Left ventricle myocardium inferior (tissue), 1 donor: ENCODE results near the gene ARFGAP1. TPM values are rescaled to one million over a fixed set of nuclear protein-coding genes. Genes with fewer than 3 reads are reported as not detected.

Experiments used
- DNase-seq: peaks from one replicate; pipeline ENCODE4 v3.0.0-alpha.2; 2020
- H3K27ac ChIP-seq: fragments of 200-600 bp; replicated peaks from 2 replicates; pipeline ENCODE4 v1.8.0; 2021
- H3K27me3 ChIP-seq: fragments of 200-600 bp; 2 replicates; pipeline ENCODE4 v1.8.0; 2021; ENCODE audit warnings: low read depth
- H3K36me3 ChIP-seq: fragments of 200-600 bp; 2 replicates; pipeline ENCODE4 v1.8.0; 2021
- H3K4me1 ChIP-seq: fragments of 200-600 bp; 2 replicates; pipeline ENCODE4 v1.8.0; 2021
- H3K4me3 ChIP-seq: fragments of 200-600 bp; 2 replicates; pipeline ENCODE4 v1.8.0; 2021; ENCODE audit warnings: mild to moderate bottlenecking, moderate library complexity
- H3K9me3 ChIP-seq: fragments of 200-600 bp; replicated peaks from 2 replicates; pipeline ENCODE4 v1.8.0; 2021
- intact Hi-C: fragments of 100-400 bp; cut with micrococcal nuclease; formaldehyde crosslinking; loops from one replicate; pipeline ENCODE4 v1.11.0; 2022
- total RNA-seq: library from RNA; stranded (reverse); fragmentation: NEBNext Ultra II Directional; extraction: Animal tissue kit (Norgen Biotek cat#: 25700); gene quantifications from one replicate; pipeline ENCODE4 v1.2.1, GENCODE V29; 2021
- TF ChIP-seq, protein P1 (sequence below): fragments of 200-600 bp; IDR thresholded peaks from 2 replicates; pipeline ENCODE4 v1.8.0; 2021; ENCODE audit warnings: antibody characterized with exemption, mild to moderate bottlenecking, borderline replicate concordance
- donor health status: DM: no; HTN: yes; CAD: no; lungs with severe emphysema.

The ARFGAP1 gene
- total RNA-seq, 1 donor from 2014 or later = 33.4 TPM

DNA sequence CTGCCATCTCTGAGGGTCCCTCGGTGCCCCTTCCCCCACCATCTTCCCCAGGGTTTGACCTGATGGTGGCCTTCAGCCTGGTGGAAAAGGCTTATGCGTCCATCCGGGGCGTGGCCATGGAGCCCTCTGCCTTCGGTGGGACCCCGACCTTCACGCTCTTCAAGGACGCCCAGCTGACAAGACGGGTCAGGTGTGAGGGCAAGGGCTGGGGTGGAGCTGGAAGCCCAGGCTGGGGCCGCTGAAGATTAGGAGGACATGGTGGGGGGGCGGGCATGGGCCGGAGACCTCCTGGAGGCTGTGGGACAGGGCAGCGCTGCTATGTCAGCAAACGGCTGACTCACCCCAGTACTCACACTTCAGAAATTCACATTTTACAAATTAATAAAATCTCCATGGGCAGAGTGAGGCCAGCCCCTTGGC, 43.9 kb downstream of the ARFGAP1 start:
- peaks cover 40% of the 10 kb centered on the region for H3K27me3 ChIP-seq
- no peak overlapping the region for H3K27ac ChIP-seq
- DNase-seq = no peak
- TF ChIP-seq, protein P1, sequence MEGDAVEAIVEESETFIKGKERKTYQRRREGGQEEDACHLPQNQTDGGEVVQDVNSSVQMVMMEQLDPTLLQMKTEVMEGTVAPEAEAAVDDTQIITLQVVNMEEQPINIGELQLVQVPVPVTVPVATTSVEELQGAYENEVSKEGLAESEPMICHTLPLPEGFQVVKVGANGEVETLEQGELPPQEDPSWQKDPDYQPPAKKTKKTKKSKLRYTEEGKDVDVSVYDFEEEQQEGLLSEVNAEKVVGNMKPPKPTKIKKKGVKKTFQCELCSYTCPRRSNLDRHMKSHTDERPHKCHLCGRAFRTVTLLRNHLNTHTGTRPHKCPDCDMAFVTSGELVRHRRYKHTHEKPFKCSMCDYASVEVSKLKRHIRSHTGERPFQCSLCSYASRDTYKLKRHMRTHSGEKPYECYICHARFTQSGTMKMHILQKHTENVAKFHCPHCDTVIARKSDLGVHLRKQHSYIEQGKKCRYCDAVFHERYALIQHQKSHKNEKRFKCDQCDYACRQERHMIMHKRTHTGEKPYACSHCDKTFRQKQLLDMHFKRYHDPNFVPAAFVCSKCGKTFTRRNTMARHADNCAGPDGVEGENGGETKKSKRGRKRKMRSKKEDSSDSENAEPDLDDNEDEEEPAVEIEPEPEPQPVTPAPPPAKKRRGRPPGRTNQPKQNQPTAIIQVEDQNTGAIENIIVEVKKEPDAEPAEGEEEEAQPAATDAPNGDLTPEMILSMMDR = no peak
- H3K4me1 ChIP-seq = peaks cover 11% of the 10 kb centered on the region
- intact Hi-C loops = no loop called here
- no peaks in the 10 kb centered on the region for H3K36me3 ChIP-seq
- H3K9me3 ChIP-seq = no peaks in the 10 kb centered on the region
- no peak overlapping the region for H3K4me3 ChIP-seq

DNA sequence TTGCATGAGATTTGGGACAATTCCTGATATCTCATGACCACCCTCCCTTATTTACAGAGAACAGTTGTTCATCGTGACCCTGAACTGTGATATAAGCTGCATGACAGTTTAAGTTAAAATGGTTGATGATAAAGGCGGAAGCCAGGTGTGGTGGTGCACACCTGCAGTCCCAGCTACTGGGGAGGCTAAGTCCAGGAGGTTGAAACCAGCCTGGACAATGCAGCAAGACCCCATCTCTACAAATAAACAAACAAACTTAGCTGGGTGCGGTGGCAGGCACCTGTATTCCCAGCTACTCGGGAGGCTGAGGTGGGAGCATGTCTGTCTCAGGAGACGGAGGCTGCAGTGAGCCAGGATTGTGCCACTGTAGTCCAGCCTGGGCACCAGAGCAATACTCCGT, 44.4 kb downstream of the ARFGAP1 start:
- Histone ChIP-seq H3K36me3 (no peaks in the 10 kb centered on the region), H3K4me3 (no peak overlapping the region), H3K27ac (no peak overlapping the region), H3K4me1 (peaks cover 11% of the 10 kb centered on the region), H3K27me3 (peaks cover 45% of the 10 kb centered on the region), H3K9me3 (no peaks in the 10 kb centered on the region)
- DNase-seq = no peak
- TF ChIP-seq, protein P1 = no peak
- intact Hi-C loops = no loop called here

DNA sequence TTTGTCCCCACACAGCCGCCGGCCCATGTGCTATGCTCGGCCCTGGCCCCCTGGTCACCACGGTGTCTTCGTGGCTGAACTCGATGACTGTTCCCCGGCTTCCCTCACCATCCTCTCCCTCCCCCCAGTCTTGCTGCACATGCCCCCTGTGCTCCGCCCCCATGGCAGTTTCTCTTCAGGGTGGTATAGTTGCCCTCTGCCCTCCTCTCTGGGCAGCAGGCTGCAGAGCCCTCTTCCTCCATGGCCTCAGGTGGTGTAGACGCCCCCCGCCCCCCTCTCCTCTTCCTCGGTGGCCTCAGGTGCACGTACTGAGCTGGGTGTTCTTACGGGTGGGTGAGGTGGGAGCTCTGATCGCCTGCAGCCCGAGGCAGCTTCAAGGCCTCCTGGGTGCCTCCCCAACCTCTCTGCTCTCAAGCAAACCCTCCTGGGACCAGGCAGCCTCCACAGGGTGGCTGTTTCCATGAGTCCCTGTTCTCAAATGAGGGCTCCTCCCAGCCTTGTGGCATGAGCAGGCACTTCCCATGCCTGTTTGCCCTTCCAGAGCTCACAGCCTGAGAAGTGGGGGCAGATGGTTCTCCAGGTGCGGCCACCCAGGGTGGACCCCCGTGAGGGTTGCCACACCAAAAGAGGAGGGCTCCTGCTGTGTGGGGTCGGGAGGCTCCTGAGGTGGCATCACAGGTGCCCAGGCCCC, 45.1 kb downstream of the ARFGAP1 start:
- TF ChIP-seq, protein P1 = no peak
- no peaks in the 10 kb centered on the region for H3K36me3 ChIP-seq
- H3K9me3 ChIP-seq = no peaks in the 10 kb centered on the region
- H3K4me1 ChIP-seq = peaks cover 12% of the 10 kb centered on the region
- no peak overlapping the region for H3K4me3 ChIP-seq
- DNase-seq = no peak
- intact Hi-C loops = no loop called here
- H3K27me3 ChIP-seq = peaks cover 47% of the 10 kb centered on the region
- H3K27ac ChIP-seq = no peak overlapping the region

DNA sequence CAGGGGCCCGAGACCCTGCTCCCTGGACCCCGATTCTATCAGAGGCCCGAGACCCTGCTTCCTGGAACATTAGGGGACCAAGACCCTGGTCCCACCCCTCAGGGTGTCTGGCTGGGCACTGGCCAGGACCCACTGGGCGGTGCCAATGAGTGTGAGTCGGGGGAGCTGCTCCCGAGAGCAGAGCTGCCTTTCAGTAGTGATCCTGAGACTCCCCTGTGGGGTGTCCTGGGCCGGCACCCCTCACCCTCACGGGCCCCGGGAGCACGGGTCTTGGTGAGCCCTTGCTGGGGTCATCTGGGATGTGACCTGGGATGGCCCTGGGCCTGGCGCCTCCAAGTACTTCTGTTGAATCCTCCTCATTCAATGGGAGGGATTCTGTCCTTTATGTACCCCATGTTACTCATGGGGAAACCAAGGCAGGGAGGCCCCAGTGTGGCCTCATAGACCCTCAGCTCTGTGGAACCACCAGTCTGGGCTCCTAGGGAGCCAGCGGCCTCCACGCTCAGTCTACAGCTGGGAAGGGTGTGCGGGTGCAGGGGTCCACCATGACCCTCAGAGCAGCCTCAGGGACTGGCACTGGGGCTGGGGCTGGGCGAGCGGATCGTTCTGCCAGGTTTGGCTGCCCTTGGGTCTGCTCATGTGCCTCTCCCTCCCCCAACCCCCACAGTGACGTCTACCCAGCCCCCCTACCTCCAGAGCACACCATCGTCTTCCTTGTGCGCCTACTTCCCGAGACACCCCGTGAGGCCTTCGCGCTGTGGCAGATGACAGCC, 46.0 kb downstream of the ARFGAP1 start:
- no peak for DNase-seq

DNA sequence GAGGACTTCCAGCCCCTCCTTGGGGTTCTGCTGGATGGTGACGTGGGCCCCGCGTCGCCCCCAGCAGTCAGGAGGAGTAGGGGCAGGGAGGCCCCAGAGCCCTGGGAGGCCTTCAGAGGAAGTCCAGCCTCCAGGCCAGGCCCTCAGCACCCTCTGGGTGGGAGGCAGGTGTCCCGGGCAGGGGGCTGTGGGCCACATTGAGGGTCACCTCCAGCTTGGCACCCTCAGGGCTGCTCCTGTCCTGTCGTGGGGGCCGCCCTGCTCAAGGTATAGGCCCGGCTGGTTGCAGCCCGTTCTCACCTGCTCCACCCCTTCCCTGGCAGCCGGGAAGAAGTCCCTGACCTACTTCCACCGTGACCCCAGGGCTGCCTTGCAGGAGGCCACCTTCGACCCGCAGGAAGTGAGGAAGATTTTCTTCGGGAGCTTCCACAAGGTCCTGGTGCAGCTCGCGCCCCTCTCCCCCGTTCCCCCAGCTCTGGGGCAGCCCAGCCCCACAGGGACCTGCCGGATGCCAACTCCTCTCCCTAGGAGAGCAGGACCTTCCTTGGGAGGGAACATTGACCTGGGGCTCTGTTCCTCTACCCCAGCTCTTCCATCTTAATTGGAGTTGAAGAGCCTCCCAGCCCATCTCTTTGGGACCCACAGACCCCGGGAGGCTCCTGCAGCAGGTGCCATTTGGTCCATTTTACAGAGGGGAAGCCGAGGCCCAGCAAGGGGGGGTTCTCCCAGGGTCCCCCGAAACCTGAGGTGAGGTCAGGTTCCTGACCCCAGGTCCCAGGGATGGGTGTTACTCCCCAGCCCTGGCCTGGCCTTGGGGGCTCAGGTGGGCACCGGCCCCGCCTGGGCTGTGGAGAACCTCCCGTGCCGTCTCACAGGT, 46.8 kb downstream of the ARFGAP1 start:
- no peak for DNase-seq
- H3K27me3 ChIP-seq = peaks cover 52% of the 10 kb centered on the region
- no peaks in the 10 kb centered on the region for H3K36me3 ChIP-seq
- intact Hi-C loops = no loop called here
- no peak overlapping the region for H3K4me3 ChIP-seq
- peaks cover 8% of the 10 kb centered on the region for H3K4me1 ChIP-seq
- no peaks in the 10 kb centered on the region for H3K9me3 ChIP-seq
- TF ChIP-seq, protein P1 = no peak
- H3K27ac ChIP-seq = no peak overlapping the region

More for the DNA sequence above, 46.0 kb downstream of the ARFGAP1 start:
- Histone ChIP-seq H3K36me3 (no peaks in the 10 kb centered on the region), H3K27me3 (peaks cover 49% of the 10 kb centered on the region), H3K9me3 (no peaks in the 10 kb centered on the region), H3K4me3 (no peak overlapping the region), H3K4me1 (peaks cover 13% of the 10 kb centered on the region), H3K27ac (no peak overlapping the region)
- TF ChIP-seq, protein P1 = no peak
- intact Hi-C loops = no loop called here
